ENCODE results near the gene PSMC3.

The PSMC3 gene

DNA sequence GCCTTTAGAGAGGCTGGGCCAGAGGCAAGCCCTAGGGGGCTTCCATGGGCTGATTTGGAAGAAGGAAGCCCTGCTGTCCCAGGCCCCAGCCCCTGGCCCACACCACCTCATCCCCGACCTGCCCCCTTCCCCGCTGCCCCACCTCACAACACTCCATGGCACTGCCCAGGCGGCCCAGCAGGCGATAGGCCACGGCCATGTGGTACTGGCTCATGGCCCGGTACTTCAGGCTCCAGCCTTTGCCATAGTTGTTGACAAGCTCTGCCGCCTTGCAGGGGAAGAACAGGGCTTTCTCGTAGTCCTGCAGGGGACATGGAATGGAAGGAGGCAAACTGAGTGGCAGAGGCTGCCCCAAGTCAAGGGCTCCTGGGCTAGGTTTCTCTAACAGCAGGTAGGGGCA lies 16.3 kb upstream of the PSMC3 start:
- no peak for DNase-seq

DNA sequence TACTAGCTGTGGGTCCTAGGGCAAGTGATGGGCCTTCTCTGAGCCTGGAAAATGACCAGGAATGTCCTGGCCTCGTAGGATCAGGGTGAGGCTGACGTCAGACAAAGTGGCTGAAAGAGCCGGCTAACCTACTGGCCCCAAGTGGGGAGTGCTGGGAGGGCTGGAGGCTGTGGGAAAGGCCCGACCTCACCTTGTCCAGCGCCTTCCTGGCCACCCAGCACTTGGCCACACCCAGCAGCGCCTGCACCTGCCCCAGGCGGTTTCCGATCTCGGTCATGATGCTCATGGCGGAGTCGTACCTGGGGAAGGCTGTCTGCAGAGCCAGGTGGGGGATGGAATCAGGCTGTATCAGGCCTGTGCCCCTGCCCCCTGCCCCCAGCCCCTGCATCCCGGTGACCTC lies 15.2 kb upstream of the PSMC3 start:
- DNase-seq: no peak

DNA sequence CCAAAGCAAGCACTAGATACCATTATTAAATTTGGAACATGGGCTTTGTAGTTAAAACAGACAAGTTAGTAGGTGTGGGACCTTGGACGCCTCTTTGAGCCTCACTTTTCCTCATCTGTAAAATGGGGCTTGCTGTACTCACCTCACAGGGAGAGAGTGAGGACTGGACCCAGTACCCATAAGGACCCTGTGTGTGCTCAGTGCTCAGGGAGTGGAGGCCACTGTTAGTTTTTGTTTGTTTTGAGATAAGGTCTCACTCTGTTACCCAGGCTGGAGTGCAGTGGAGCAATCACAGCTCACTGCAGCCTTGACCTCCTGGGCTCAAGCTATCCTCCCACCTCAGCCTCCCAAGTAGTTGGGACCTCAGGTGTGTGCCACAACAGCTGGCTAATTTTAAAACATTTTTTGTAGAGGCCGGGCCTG lies 13.8 kb upstream of the PSMC3 start:
- DNase-seq: no peak

DNA sequence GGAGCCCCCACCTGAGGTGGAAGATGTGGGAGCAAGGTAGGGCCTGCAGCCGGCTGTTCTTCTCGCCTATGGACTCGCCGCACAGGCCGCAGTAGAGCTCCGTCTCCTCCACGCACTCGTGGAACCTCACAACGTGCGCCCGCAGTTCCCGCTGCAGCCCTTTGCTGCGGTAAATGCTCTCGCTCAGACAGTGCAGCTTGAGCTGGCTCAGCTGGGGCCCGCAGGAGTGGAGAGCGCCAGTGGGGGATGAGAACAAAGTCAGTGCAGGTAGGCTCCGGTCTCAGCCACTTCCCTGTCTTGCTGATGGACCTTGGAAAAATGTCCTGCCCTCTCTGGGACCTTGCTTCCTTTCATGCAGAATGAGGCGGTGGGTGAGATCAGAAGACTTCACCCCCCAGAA lies 12.5 kb upstream of the PSMC3 start:
- DNase-seq: no peak

- DNase-seq: no peak
Measured at GRCh38 chr11:47437746-47438418, 11.6 kb upstream of the PSMC3 start.

- DNase-seq: no peak
Measured at GRCh38 chr11:47437218-47437745, 11.0 kb upstream of the PSMC3 start.

DNA sequence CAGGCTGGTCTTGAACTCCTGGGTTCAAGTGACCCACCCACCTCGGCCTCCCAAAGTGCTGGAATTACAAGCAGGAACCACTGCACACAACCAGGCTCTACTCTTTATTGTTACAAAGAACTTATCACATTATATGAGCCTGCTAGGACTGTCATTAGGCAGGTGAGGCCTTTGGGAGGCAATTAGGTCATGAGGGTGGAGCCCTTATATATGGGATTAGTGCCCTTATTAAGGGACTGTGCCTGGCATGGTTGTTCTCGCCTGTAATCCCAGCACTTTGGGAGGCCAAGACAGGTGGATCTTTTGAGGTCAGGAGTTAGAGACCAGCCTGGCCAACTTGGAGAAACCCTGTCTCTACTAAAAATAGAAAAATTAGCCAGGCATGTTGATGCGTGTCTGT lies 10.5 kb upstream of the PSMC3 start:
- DNase-seq: no peak

GRCh38 chr11:47435687-47436086 lies 9.4 kb upstream of the PSMC3 start:
- no peak for DNase-seq

DNA sequence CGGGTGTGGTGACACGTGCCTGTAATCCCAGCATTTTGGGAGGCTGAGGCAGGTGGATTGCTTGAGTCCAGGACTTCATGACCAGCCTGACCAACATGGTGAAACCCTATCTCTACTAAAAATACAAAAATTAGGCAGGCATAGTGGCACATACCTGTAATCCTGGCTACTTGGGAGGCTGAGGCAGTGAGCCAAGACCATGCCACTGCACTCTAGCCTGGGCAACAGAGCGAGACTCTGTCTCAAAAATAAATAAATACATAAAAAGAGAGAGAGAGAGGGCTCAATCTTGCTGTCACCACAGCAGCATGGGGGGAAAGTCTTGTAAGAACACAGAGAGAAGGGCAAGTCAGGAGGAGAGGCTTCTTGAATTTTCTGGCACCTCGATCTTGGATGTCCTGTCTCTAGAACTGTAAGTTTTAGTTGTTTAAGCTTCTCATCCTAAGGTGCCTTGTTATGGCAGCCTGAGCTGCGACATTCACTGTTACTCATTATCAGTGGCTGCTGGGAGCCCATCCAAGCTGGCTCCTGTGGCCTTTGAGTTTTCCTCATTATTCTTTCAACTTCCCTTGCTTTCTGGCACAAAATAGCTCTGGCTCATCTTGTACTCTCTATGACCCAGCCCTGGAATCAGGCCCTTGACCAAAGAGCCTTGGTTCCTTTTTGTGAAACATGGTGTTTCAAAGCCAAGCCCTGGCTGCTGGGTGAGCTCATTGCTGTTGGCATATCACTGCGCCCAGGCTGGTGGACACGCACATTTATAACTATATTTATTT lies 8.0 kb upstream of the PSMC3 start:
- no peak for DNase-seq

- no peak for DNase-seq
Measured at GRCh38 chr11:47433157-47433556, 6.9 kb upstream of the PSMC3 start.

- no peak for DNase-seq
Measured at GRCh38 chr11:47431356-47432083, 5.3 kb upstream of the PSMC3 start.

- no peak for DNase-seq
Measured at GRCh38 chr11:47430524-47430923, 4.3 kb upstream of the PSMC3 start.

DNA sequence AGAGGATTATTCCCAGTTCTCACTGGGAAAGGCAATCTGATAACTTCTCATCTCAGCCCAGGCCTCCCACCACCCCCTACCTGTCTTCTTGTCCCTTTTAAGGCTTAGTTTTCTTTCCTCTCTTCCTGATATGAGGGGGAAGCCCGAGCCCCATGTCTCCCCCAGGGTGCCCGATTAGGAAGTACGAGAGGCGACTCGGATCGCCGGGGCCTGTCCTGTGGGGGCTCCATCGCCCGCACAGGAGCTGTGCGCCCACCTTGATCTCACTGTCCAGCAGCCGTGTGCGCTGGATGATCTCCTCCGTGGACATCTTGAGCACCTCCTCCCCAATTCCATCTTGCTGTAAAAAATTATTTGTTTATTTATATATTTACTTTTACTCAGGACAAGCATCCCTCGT lies 628 bp downstream of the PSMC3 start:
- no peak for DNase-seq

DNA sequence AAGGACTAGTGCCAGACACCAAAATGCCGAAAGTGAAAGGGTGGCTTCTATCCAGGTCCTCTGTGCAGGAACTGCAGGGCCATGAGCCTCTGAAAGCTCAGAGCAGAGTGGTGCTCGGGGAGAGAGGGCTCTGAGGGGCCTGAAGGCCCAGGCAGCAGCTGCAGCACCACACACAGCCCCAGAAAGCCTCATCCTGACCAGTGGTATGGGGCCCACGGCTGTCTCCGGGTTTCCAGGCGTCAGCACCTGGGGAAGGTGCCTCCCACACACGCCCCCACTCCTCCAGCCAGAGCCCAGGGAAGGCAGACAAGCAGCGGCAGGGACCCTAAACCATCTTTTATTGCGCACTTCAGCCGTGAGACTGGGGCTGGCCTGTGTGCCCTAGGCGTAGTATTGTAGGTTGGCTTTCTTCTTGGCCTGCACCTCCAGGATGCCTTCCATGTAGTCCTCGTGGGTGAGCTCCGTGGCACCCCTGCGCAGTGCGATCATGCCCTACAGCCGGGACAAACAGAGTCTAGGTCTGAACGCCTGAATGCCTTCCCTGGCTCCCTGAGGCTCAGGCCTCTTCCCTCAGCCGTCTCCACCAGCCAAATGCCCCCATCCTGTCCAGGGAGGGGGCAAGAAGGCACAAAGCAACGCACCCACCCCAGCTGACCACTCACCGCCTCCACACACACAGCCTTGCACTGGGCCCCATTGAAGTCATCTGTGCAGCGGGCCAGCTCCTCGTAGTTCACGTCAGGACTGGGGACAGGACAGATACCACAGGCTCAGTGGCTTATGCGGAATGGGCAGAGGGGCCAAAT lies 7.6 kb downstream of the PSMC3 start:
- no peak for DNase-seq

GRCh38 chr11:47417712-47418111 lies 8.5 kb downstream of the PSMC3 start:
- no peak for DNase-seq

- no peak for DNase-seq
Measured at GRCh38 chr11:47415949-47416472, 10.2 kb downstream of the PSMC3 start.

- DNase-seq: no peak
Measured at GRCh38 chr11:47415091-47415854, 11.0 kb downstream of the PSMC3 start.

DNA sequence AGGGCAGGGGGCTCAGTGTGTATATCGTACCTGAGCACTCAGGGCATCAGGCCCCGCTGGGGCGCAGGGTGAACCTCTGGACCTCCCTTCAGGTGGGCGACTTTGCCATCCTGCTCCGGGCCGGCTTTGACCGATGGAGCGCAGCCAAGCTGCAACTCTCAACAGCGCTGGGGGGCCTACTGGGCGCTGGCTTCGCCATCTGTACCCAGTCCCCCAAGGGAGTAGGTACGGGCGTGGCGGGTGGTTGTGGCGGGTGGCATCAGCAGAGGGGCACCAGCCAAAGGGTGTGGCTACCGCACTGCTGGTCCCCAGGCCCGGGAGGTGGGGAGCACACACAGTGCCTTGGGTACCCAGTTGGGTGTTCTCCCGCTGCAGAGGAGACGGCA lies 11.6 kb downstream of the PSMC3 start:
- no peak for DNase-seq

- DNase-seq: no peak
Measured at GRCh38 chr11:47413908-47414684, 12.1 kb downstream of the PSMC3 start.

GRCh38 chr11:47413351-47413750 lies 12.9 kb downstream of the PSMC3 start:
- no peak for DNase-seq
